HT-29 (cell line): ENCODE results near the gene FOXI2. TPM values are rescaled to one million over a fixed set of nuclear protein-coding genes. Genes with fewer than 3 reads are reported as not detected.

Experiments used
- DNase-seq: peaks from one replicate; pipeline ENCODE4 v3.0.0-alpha.2; 2015; ENCODE audit warnings: low spot score
- total RNA-seq: library from RNA; depleted of rRNA; stranded (reverse); fragments of >200 nt; shearing (Covaris generic); gene quantifications from 2 replicates; pipeline ENCODE4 v1.2.3, GENCODE V29; 2014; rRNA removed

Gene FOXI2
- total RNA-seq, 1 experiment from 2014 or later: not detected

GRCh38 chr10:127743205-127743604 lies 6.2 kb downstream of the FOXI2 start:
- no peak for DNase-seq

- no peak for DNase-seq
These were observed 8.0 kb downstream of the FOXI2 start for GRCh38 chr10:127744956-127745355.

GRCh38 chr10:127745861-127746260 lies 8.9 kb downstream of the FOXI2 start:
- DNase-seq: no peak

DNA sequence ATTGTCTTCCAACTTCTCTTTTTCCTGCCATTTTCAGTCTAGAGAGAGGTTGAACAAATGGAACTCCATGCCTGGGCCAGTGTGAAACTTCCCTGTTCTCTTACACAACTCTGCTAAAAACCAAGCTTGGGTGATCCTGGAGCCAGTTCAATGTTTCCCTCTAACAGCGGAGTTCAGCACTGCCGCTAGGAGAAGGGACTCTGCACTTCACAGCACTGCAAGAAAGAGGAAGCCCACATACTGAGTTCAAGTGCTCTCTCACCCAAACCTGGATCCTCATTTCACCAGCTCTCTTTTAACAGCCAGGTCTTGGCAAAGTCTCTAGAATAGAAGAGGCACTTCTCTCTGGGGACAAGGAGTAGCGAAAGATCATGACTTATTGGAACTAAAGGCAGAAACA lies 18.8 kb downstream of the FOXI2 start:
- DNase-seq: no peak

DNA sequence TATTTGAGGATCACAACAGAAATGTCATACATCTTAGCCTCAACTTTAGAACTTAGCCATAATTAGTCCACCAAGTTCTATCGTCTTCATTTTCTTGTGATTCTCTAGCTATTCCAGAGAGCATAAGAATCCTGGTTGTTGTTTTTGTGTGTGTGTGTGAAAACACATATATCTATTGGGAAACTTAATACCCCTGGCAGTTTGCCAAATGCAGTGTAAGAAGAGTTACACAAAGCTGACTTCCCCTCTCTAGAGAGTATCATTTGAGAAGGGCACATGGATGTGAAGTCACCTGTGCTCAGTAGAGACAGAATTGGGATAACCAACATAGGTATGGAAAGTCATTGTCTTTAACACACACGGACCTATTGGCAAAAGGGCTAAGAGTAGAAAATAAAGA lies 19.3 kb downstream of the FOXI2 start:
- no peak for DNase-seq

DNA sequence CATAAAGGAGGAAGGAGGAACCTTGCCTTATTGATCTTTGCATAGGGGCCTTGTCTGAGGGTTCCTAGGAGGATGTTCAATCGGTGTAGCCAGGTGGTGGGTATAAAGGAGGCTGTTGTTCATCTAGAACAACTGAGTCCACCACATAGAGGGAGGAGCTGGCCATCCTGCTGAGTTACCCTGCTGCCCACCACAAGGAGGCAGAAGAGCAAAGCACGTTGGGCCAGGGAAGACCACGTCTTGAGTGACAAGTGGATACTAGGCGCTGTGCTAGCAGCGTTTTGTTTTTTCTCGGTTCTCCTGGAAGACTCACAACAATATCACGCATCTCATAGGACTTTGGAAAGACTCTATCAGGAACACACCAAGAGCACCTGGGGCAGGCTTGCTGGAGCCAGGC lies 20.0 kb downstream of the FOXI2 start:
- no peak for DNase-seq

DNA sequence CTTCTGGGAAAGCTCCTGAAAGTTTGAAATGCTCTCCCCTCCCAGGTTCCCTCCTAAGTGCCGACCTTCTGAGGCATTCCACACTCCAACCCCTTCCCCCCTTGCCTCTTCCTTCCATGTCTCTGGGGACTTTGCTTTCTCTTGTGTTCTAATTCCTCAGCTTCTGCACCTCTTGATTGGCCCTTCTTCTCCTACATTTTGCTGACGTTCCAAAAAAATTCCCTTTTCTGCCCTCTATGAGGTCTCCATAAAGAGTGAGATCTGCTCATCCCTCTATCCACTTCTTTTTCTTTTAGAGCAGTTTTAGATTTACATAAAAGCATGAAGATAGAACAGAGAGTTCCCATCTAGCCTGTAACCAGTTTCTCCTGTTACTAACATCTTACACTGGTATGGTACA lies 22.3 kb downstream of the FOXI2 start:
- DNase-seq: no peak

DNA sequence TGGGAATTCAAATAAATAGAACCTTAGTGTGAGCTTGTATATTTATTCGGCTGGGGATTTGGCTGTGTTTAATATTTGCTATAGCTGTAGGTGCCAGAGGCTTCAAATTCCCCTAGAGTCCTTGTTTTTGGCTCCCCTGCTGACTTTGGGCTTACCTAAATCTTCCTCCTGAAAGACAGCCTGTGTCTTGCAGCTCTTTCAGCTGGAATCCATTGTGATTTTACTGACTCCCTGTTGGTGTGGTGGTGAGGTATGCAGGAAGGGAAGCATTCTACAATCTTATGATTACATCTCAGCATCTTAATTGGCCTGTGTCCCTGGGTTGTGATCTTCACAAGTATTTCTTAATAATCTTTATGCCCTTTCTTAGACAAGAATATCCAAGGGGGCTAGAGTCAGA lies 25.9 kb downstream of the FOXI2 start:
- no peak for DNase-seq

DNA sequence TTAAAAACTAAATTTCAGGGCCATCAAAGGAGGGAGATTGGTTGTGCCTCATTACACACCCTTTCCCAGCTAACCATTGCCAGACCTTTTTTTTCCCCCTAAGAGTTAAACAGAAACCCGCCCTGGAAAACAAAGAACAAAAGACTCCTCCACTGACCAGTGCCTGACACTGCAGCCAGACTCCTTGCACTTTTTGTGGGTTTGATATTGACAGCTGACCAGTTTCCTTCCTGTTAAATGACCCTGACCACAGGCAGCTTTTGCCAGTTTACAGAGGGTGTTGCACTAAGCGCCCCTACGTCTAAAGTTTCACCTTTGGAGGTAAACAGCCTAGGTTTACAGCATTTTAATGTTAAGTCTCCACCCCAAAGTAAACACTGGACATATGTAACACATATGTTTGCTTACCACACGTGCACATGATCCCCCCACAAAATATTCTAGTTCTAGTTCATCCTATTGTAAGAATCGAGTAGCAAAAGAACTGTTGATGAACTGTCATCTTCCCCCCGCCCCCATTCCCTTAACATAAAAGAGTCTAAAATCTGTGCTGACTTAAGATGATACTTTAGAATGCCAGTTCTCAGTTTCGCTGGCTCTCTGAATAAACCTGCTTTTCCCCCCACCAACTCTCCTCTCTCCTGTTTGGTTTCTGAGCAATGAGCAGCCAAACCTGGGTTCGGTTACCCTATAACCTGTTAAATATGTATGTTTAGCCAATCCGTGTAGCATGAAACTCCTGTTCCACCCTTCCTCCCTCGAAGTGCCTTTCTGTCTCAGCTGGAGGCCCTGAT lies 38.0 kb downstream of the FOXI2 start:
- peak; percentile 3 for DNase-seq

GRCh38 chr10:127776816-127777215 lies 39.8 kb downstream of the FOXI2 start:
- DNase-seq: no peak

GRCh38 chr10:127781412-127781811 lies 44.4 kb downstream of the FOXI2 start:
- DNase-seq: no peak

DNA sequence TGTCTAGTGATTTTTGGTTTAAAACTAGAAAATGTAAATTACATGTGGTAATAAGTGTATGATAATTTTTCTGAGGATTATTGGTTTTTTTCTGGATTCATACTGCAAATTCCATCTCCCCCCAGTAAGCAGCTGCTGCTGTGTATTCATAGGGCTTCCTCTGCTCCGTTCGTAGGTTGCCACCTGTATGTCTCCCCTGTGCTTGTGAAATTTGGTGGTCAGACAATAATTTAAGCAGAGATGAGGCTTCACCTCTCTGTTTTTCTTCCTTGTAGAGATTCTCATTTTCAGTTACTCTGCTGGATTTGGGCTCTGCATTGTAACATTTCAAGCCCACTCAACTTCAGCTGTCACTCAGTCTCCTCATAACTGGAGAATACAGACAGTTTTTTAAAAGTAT lies 50.9 kb downstream of the FOXI2 start:
- DNase-seq: no peak

DNA sequence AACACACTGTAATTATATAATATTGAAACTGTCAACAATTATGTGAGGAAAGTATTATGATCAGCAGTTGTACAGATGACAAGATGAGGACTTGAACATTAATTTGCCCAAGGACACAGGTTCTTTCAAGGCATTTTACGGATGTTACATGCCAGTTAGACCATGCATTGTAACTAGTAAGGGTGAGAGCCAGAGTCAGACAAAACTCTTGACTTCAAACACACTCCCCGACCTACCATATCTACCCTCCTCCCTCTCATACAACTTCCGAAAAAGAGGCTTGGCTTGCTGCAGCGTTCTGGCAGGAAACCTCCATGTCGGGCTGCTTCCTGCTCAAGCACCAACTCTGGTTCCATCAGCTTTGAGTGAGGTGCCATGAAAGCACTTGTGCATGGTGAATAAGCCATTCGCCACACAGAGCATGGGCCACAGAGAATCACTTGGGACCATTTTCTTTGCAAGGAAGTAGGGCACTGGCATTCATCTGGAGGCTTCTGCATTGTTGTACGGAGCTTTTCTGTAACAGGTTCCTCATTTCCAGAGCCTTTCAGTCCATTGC lies 53.2 kb downstream of the FOXI2 start:
- DNase-seq: no peak

Other genes starting within 250 kb of the FOXI2 start
- gene NPS, start 187.9 kb upstream of the FOXI2 start, total RNA-seq: not detected in 2 replicates
- gene CLRN3, start 155.8 kb downstream of the FOXI2 start, total RNA-seq: 17.7 and 21.5 TPM in 2 replicates
- 3.4 and 8.1 TPM in 2 replicates for gene PTPRE, start 169.9 kb downstream of the FOXI2 start, total RNA-seq